GM21515 (cell line): Measurements from ENCODE around the gene EXD3.

Experiments used
- ATAC-seq: cut with Tn5 transposase; IDR thresholded peaks from one replicate; pipeline ENCODE4 v1.9.1; 2021; ENCODE audit not compliant: unreplicated experiment

EXD3 gene

DNA sequence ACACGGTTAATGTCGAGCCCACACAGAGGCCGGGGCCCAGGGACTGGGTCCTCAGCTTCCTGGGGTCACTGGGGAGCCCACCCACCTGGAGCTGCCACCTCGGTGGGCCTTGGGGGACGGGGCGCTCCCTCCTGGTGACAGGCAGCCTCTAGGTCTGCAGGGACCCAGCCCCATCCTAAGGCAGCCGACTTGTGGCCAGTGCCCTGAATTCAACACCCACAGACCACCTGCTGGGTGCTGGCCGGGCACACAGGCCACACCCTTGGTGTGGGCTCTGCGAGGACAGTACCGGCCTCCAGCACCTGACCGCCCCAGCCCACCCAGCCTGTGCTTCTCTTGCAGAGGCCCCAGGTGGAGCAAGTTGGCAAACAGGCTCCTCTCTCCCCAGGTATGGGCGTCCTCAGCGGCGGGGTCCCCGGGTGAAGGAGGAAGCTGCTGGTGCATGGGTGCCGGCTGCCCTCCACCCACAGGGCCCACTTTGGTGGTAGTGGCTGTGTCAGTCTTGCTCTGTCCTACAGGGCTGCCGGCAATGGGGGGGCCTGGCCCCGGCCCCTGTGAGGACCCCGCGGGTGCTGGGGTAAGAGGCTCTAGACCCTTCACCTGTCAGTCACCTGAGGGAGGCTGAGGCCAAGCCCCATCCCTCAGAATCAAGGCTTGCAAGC is 9.9 kb upstream of the EXD3 start:
- ATAC-seq = no peak

DNA sequence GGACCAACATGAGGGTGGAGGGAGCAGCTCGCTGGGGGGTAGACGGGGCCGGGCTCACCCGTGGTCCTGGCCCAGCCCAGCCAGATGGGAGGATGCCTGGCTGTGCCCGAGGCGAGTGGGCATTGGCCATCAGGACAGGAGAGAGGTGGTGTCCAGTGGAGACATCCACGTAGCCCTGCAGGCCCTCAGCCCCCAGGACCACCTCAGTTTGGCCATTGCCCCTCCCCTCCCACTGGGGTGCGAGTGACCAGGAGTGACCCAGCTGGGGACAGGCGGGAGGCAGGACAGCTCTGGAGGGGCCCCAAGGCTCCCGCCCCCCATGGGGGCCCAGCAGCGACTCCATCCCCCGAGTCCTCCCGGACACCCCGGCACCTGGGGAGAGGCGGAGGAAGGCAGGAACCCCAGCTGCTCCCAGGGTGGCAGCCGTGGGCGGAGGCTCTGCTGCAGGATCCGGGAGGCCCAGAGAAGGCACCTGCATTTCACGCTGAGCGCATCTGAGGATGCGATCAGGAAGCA is 8.5 kb upstream of the EXD3 start:
- ATAC-seq = no peak

DNA sequence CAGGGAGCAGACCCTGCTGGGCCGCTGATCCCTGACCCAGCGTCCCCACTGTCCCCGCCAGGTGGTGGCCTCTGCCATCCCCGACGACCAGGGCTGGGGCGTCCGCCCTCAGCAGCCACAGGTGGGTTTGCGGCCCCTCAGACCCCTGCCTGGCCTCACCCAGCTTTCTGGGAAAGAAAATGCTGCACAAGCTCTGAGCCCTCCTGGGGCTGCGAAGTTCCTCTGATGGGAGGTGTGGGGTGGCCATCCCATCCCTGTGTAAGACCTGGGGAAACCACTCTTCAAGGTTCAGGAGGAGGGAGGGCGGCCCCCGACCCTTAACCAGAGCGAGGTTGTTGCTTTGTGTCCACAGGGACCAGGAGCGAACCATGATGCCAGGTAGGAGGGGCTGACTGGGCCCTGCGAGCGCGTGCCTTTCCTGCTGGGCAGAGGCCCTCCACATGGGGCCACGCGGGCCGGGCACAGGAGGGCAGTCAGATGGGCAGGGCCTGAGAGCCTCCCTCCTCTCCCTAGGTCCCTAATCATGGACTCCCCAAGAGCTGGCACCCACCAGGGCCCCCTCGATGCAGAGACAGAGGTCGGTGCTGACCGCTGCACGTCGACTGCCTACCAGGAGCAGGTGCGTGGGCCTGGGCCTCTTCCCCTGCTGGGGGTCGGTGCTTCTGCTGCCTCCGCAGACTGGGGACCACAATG is 7.9 kb upstream of the EXD3 start:
- ATAC-seq = no peak

DNA sequence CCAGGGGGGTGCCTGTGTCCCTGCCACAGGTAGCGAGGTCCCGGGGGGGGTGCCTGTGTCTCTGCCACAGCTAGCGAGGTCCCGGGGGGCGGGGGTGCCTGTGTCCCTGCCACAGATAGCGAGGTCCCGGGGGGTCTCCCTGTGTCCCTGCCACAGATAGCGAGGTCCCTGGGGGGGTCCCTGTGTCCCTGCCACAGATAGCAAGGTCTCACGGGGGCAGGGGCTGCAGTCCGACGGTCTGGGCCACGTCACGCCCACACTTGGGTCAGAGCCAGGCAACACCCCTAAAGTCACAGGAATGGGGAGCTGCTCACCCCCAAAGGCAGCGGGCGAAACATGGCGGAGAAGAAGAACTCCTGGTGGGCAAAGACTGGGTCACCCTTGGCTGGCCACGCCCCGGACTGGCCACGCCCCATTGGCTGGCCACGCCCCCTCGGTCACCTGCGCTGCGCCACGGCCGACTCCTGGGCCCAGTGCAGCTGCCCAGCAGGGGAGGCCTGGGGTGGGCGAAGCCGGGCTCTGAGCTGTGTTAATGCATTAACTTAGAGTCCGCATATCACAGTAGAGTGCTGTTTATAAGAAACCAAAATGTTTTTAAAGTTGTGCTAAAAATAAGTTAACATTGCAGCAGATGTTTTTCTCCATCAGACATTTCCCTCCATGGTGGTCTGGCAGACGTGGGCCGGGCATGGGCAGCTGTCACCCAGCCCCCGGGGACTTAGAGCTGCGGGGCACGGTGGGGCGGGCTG is 7.2 kb upstream of the EXD3 start:
- ATAC-seq = no peak

DNA sequence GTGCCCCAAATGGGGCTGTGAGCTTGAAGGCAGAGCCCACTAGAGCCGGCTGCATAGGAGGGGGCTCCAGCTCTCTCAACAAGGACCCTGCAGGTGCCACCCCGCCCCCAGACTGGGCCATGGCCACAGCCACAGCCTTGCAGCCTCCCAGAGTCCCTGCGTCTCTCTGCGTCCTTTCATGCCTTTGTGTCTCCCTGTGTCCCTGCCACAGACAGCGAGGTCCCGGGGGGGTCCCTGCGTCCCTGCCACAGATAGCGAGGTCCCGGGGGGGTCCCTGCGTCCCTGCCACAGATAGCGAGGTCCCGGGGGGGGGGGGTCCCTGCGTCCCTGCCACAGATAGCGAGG is 6.6 kb upstream of the EXD3 start:
- no peak for ATAC-seq

DNA sequence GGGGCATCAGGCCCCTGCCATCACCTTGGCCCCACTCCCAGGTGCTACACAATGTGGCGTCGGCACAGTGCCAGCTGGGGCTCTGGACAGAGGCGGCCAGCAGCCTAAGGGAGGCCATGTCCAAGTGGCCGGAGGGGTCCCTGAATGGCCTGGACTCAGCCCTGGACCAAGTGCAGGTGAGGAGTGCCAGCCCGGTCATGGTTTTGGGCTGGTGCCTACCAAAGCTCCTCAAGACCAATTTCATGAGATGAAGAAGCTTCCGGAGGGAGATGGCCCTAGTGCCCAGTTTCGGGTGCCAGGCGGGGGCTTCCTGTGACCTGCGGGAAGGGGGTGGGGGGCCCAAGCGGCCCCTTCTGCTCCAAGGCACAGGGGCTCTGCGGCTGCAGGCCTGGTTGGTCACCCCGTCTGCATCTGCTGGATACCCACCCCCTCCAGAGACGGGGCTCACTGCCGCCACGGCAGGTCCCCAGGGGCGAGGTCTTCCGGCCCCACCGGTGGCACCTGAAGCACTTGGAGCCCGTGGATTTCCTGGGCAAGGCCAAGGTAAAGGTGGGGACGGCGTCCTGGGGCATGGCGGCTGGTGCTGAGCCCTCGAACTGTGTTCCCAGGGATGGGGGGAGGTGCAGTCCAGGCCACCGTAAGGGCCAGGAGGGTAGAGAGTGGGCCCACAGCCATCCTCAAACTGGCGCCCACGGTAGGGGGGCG is 6.0 kb upstream of the EXD3 start:
- ATAC-seq = no peak

DNA sequence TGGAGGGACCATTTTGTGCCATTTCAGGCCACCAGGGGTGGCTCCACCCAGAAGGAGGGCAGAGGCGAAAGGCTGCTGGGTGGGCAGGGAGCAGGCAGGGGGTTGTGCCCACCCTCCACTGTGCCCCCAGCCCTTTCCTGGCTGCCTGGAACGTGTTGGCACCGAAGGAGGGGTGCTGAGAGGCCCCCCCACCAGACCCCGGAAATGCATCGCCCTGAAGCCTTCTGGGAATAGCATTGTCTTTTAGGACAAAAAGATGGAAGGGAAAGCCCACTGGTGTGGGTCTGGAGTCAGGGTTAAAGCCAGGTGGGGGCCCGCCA is 5.3 kb upstream of the EXD3 start:
- ATAC-seq = no peak

DNA sequence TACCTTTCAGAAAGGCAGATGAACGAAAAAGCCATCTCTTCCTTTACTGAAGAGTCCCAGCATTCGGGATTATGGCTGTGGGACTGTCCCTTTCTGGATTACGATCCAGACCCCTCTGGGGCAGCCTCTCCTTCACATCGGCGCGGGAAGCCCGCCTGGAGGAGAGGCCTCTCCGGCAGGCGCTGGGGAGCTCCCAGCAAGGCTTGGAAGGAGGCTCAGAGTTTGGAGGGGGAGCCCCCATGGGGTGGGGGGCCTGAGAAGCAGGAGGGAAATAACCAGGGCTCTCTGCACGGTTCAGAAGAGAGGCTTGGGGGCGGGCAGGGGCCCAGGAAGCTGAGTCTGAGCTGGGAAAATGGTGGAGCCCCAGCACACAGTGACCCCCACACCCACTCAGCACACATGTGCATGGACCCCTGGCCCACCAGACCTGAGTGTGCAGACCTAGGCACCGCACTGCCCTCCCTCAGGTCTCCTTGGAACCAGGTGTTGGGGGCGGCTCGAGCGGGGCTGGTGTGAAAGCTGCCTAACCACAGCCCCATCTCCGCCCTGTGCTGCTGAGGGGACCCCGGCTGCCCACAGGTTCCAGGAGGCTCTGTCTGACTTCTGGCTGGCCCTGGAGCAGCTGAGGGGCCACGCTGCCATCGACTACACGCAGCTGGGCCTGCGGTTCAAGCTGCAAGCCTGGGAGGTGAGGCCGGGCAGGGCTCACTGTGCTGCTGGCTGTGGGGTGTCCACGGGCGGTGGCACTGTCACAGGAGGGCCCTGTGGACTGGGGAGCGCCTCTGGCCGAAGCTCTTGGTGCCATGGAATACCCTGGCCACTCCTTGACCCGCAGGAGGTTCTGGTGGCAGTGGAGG is 4.7 kb upstream of the EXD3 start:
- ATAC-seq = no peak

DNA sequence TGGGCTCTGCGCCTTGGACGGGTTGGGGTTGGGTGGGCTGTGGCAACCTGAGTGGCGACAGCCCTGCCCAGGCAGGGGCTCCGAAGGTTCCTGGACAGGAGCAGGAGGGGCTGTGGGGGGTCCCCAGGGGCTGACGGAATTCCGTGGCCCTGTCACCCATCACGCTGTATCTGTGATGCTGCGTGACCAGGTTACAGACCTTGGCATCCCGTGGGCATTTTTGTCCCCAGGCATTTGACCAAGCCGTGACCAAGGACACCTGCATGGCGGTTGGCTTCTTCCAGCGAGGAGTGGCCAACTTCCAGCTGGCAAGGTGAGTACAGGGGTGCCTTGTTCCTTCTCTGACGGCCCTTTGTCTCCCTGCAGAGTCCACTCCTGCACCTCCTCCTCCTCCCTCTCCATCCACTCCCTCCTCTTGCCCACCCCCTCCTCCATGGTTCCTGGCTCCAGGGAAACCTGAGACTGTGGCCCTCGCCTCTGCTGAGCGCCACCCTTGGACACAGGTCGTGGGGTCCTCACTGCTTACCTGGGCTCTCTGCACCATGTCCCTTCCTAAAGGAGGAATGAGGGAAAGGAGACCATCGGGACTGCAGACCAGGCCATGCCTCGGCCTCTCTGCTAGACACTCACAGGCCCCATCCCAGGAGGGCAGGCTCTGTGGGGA is 3.2 kb upstream of the EXD3 start:
- no peak for ATAC-seq

DNA sequence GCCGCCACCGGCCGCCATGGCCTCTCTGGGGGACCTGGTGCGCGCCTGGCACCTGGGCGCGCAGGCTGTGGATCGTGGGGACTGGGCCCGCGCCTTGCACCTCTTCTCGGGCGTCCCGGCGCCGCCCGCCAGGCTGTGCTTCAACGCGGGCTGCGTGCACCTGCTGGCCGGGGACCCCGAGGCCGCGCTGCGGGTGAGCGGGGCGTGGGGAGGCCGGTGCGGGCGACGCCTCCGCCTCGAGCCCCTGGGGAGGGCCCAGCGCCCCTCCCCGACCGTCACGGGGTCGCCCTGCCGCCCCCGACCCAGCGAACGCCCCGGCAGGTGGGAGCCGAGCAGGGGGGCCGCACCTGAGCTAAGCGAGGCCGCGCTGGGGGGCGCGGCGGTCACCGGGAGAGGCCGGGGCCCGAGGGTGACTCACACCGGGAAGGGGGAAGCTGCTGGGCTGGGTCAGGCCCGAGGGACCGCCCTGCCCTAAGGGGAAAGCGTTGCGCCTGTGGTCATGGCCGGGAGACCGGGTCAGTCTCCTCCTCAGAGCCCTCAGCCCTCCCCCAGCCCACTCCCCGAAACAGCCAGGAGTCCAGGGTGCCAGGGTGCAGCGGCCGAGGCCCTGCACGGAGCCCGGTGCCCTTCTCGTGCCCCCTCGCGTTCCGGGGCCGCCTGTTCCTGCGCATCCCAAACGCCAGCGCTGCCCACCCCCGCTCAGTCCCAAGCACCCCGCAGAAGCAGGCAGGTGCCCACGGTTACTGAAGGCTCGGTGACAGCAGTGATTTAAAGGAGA is 741 bp upstream of the EXD3 start:
- no peak for ATAC-seq

DNA sequence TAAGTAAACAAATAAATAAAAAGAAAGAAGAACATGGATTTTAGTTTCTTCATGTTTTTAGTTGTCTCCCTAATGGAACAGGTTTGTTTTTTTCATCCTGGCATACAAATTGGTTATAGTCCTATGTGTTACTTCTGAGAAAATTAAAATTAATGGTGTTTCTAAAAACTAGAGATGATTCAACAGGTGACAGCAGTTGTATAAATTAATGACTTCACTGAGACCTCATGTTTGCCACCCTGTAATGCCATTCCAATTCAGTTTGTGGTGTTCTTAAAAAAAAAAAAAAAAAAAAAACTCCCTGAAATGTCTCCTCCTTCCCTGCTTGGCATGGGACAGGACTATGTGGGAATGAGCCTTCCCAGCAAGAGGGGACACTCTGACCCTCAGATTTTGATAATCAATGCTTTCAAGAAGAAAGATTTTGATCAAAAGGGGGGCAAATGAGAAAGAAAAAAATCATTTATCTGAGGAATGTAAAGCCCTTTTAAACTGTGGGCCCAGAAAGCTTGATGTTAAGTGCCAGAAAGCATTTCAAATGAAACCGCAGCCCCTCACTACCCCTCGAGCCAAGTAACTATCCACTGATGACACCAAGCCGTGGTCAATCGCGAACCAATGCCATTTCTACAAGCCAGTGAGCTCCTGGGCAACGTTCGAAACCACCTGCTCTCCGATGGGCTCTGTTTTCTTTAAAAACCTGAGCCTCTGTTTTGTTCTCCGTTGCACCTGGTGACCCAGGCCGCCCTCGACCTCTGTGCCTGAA is 941 bp downstream of the EXD3 start:
- ATAC-seq = no peak

DNA sequence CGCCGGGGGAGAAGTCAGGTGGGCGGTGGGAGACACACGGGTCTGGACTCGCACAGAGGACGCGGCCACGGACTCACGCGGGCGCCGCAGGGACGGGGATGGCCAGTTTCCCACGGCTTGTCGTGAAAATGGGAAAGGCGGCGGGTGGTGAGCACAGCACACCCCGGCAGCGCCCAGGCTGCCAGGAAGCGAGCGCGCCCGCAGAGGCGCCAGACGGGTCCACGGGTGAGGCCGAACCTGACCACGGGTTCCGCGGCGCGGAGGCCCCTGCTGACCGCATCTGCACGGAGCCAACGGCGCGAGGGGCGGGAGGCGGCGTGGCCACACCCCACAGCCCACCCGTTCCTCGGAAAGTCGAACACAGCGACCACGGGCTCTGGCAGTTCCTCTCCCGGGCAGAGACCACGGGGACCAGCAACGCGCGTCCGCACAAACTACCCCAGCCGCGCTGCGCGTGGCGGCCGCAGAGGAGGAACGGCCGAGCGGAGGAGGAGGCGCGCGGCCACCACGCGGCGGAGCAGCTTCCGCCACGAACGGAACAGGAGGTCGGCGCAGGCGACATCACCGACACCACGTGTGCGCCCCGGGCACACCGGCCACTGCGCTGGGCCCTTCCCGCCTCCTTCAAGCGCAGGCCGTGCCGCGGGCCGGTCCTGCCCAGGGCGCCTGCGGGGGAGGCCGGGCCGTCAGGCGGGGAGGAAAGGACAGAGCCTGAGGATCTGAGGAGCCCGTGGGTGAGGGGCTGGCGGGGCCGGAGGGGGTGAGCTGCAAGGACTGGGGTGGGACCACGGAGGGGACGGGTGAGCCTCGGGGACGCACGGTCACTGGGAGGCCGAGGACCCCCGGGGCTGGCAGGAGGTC is 5.6 kb downstream of the EXD3 start:
- ATAC-seq = no peak

DNA sequence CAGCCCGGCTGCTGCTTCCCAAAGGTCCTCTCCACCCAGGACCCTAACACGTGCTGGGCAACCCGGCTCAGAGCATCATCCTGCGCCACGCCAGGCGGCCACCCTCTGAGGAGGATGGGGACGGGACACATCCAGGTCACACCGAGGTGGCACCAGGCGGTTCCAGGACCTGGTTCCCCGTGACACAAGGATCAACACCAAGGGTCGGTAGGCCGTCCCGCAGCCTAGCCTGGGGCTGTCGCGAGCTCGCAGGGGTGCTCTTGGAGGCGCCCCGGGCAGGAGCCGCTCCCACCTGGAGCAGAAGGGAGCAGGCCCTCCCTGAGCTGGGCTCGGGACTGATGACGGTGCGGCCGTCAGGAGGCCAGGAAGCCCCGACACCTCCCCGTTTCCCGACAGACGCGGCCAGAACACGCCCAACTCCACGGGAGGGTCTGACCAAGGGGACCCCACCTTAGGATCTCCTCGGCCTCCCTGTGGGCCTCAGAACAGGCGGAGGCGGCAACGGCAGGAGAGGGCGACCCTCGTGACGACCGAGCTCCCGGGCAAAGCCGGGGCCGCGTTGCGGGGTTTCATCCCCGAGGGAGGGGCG is 6.3 kb downstream of the EXD3 start:
- no peak for ATAC-seq

DNA sequence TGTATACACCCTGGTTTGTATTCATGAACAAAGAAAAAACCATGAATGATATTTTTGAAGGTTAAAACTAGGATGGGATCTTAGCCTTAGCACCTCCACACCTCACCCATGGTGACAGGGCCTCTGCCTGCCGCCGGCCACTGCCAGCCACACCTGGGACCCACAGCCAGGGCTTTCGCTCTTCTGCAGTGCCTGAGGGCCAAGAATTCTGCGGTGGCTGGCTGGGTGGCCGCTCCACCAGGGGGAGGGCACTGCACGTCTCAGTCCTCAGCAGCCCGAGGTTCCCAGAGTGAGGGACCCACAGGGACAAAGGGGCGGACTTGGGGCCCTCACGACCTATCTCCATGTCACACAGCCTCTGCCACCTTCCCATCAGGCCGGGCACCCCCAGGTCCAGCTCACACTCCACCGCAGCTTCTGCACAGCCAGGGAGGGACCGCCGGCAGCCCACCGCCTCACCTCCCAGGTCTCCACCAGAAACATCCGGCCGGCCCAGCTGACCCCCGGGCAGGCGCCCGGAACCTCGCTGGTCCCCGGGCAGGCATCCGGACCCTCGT is 6.9 kb downstream of the EXD3 start:
- no peak for ATAC-seq

DNA sequence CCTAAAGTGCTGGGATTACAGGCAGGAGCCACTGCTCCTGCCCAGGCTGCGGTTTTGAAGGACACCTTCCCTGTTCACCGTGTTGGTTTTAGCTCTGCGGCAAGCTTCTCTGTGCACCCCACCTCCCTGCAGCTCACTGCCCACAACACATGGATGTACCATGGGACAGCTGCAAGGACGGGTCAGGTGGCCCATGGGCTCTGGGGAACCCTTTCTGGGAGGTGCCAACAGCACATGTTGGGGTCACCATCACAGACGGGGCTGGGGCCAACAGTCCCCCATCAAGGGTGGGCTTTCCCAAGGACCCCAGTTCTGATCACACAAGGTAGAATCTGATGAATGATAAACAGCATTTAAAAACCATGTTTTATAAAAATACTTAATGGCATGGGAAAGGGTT is 7.5 kb downstream of the EXD3 start:
- no peak for ATAC-seq

DNA sequence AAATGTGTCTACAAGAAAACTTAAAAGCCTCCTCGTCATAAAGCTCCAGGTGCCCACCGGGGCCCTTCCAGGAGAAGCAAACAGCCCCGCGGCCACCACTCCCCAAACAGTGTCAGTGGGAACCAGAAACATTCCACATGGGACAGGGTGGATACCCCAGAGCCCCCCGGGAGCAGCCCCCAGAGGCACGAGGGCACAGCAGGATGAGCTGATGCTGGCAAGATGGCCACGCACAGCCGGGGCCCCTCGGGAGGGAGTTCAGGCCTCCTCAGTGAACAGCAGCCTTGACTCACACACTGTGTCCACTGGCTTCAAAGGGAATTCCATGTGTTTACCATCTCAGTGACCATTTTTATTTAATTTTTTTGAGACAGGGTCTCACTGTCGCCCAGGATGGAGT is 10.5 kb downstream of the EXD3 start:
- no peak for ATAC-seq
